Measurements from ENCODE around the gene DCHS1.

Gene DCHS1

GRCh38 chr11:6646918-6647679 is 8.5 kb downstream of the DCHS1 start:
- no peak for DNase-seq (ENCODE audit: low spot score)

GRCh38 chr11:6646576-6646917 is 9.1 kb downstream of the DCHS1 start:
- DNase-seq (ENCODE audit: low spot score), result no peak

- no peak for DNase-seq (ENCODE audit: low spot score)
Measured at GRCh38 chr11:6646071-6646470, 9.5 kb downstream of the DCHS1 start.

GRCh38 chr11:6642957-6643356 is 12.7 kb downstream of the DCHS1 start:
- DNase-seq (ENCODE audit: low spot score), result no peak

GRCh38 chr11:6640985-6641701 is 14.5 kb downstream of the DCHS1 start:
- DNase-seq (ENCODE audit: low spot score), result no peak

GRCh38 chr11:6640036-6640984 is 15.3 kb downstream of the DCHS1 start:
- DNase-seq (ENCODE audit: low spot score), result no peak

- no peak for DNase-seq (ENCODE audit: low spot score)
Measured at GRCh38 chr11:6638429-6638828, 17.2 kb downstream of the DCHS1 start.

- no peak for DNase-seq (ENCODE audit: low spot score)
Measured at GRCh38 chr11:6637871-6638270, 17.7 kb downstream of the DCHS1 start.

GRCh38 chr11:6636480-6636879 is 19.1 kb downstream of the DCHS1 start:
- no peak for DNase-seq (ENCODE audit: low spot score)

- DNase-seq (ENCODE audit: low spot score), result no peak
Measured at GRCh38 chr11:6635082-6635932, 20.3 kb downstream of the DCHS1 start.

GRCh38 chr11:6634534-6634933 is 21.1 kb downstream of the DCHS1 start:
- DNase-seq (ENCODE audit: low spot score), result no peak

- DNase-seq (ENCODE audit: low spot score), result no peak
Measured at GRCh38 chr11:6633422-6634408, 21.9 kb downstream of the DCHS1 start.

GRCh38 chr11:6632116-6633073 is 23.2 kb downstream of the DCHS1 start:
- DNase-seq (ENCODE audit: low spot score), result no peak

- DNase-seq (ENCODE audit: low spot score), result no peak
Measured at GRCh38 chr11:6631361-6631890, 24.2 kb downstream of the DCHS1 start.

GRCh38 chr11:6630632-6631291 is 24.8 kb downstream of the DCHS1 start:
- DNase-seq (ENCODE audit: low spot score), result no peak

GRCh38 chr11:6629892-6630631 is 25.5 kb downstream of the DCHS1 start:
- DNase-seq (ENCODE audit: low spot score), result no peak

- no peak for DNase-seq (ENCODE audit: low spot score)
Measured at GRCh38 chr11:6629573-6629891, 26.1 kb downstream of the DCHS1 start.

Measured in SK-N-DZ (cell line).